ENCODE measurements around the gene L3MBTL4. TPM values are rescaled to one million over a fixed set of nuclear protein-coding genes. Genes with fewer than 3 reads are reported as not detected.

The L3MBTL4 gene
- total RNA-seq, 1 experiment from 2014 or later: 1.4 TPM

GRCh38 chr18:6018671-6019070, 396.0 kb downstream of the L3MBTL4 start:
- ATAC-seq: no peak
- H3K36me3 Mint-ChIP-seq: no peaks in the 10 kb centered on the region
- H3K4me3 Mint-ChIP-seq: no peak overlapping the region
- H3K9me3 Mint-ChIP-seq: no peaks in the 10 kb centered on the region
- no peaks in the 10 kb centered on the region for H3K27me3 Mint-ChIP-seq (ENCODE audit: low read depth)
- no peak overlapping the region for H3K27ac Mint-ChIP-seq
- ChIA-PET CTCF (no interaction called here), POLR2A (no interaction called here)
- H3K4me1 Mint-ChIP-seq: peaks cover 28% of the 10 kb centered on the region
- DNase-seq (ENCODE audit: low spot score): no peak
- TF ChIP-seq E2F5 (CRISPR knock-in tag; IDR thresholded peaks at IDR 0.05) (no peak), ZNF263 (CRISPR knock-in tag; IDR thresholded peaks at IDR 0.05; ENCODE audit: low read depth) (no peak)

DNA sequence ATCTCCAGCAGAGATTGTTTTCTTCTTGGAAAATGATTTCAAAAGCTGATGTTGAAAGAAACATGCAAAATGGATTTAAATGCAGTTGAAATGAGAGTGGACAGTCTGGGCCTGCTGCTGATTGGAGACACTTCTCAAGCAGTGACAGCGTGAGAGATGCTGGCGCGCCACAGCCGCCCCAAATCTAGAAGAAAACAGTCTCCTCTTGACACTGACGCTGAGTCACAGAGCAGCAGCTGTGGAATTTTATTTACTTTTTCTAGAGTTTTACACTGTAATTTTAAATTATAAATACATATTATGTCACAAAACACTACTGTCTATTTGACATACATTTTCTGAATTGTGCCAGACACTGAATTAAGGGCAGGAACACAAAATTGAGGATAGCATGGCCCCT, 397.5 kb downstream of the L3MBTL4 start:
- H3K4me3 Mint-ChIP-seq: no peak overlapping the region
- peaks cover 18% of the 10 kb centered on the region for H3K4me1 Mint-ChIP-seq
- TF ChIP-seq PRRX2 (CRISPR knock-in tag; IDR thresholded peaks at IDR 0.05) (no peak), STAT6 (CRISPR knock-in tag; conservative IDR thresholded peaks at IDR 0.05; ENCODE audit: low read depth) (no peak), ZSCAN18 (CRISPR knock-in tag; IDR thresholded peaks at IDR 0.05) (no peak), EMX1 (CRISPR knock-in tag; IDR thresholded peaks at IDR 0.05) (no peak), SMAD3 (CRISPR knock-in tag; IDR thresholded peaks at IDR 0.05; ENCODE audit: borderline replicate concordance) (no peak), TEAD1 (CRISPR knock-in tag; IDR thresholded peaks at IDR 0.05) (no peak), ZNF281 (CRISPR knock-in tag; IDR thresholded peaks at IDR 0.05) (no peak), CBFB (CRISPR knock-in tag; IDR thresholded peaks at IDR 0.05; ENCODE audit: low read depth) (no peak)
- TF ChIP-seq, protein P1, sequence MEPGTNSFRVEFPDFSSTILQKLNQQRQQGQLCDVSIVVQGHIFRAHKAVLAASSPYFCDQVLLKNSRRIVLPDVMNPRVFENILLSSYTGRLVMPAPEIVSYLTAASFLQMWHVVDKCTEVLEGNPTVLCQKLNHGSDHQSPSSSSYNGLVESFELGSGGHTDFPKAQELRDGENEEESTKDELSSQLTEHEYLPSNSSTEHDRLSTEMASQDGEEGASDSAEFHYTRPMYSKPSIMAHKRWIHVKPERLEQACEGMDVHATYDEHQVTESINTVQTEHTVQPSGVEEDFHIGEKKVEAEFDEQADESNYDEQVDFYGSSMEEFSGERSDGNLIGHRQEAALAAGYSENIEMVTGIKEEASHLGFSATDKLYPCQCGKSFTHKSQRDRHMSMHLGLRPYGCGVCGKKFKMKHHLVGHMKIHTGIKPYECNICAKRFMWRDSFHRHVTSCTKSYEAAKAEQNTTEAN (CRISPR knock-in tag; IDR thresholded peaks at IDR 0.05): no peak
- H3K27me3 Mint-ChIP-seq (ENCODE audit: low read depth): no peaks in the 10 kb centered on the region
- ChIA-PET CTCF (interaction anchor here (1.0 kb wide), 1 partner anchor 202 kb away, joined by 3 read pairs; no protein-coding TSS in a partner anchor), POLR2A (no interaction called here)
- DNase-seq (ENCODE audit: low spot score) (no peak), ATAC-seq (no peak)
- no peaks in the 10 kb centered on the region for H3K36me3 Mint-ChIP-seq
- no peak overlapping the region for H3K27ac Mint-ChIP-seq
- no peaks in the 10 kb centered on the region for H3K9me3 Mint-ChIP-seq

GRCh38 chr18:6015364-6015763, 399.3 kb downstream of the L3MBTL4 start:
- Mint-ChIP-seq H3K9me3 (no peaks in the 10 kb centered on the region), H3K36me3 (no peaks in the 10 kb centered on the region), H3K4me1 (peaks cover 13% of the 10 kb centered on the region), H3K27me3 (ENCODE audit: low read depth) (no peaks in the 10 kb centered on the region), H3K4me3 (no peak overlapping the region), H3K27ac (no peak overlapping the region)
- ChIA-PET CTCF (no interaction called here), POLR2A (no interaction called here)
- ATAC-seq: no peak
- TF ChIP-seq ZNF396 (CRISPR knock-in tag; IDR thresholded peaks at IDR 0.05; ENCODE audit: borderline replicate concordance) (no peak), GABPB1 (CRISPR knock-in tag; IDR thresholded peaks at IDR 0.05) (no peak), ZMAT4 (CRISPR knock-in tag; IDR thresholded peaks at IDR 0.05) (no peak)
- no peak for DNase-seq (ENCODE audit: low spot score)

All from WTC11 (cell line).